Skeletal muscle tissue (tissue), 4 donors: Measurements from ENCODE around the gene ARHGAP10. TPM values are rescaled to one million over a fixed set of nuclear protein-coding genes. Genes with fewer than 3 reads are reported as not detected.

Experiments used
- H3K27ac ChIP-seq: one replicate; pipeline ENCODE4 v1.7.0; 2013; ENCODE audit warnings: mild to moderate bottlenecking, low read depth, low read length, inconsistent platforms
- H3K27me3 ChIP-seq, 3 donors: one replicate each; pipeline ENCODE4 v1.7.0; 2013; ENCODE audit warnings: low read length in 3 of 3; ENCODE audit not compliant: control insufficient read depth in 3 of 3, insufficient read depth in 3 of 3
- H3K36me3 ChIP-seq, 3 donors: one replicate each; pipeline ENCODE4 v1.7.0; 2013; ENCODE audit warnings: low read length in 3 of 3; ENCODE audit not compliant: control insufficient read depth in 3 of 3, insufficient read depth in 3 of 3
- H3K4me1 ChIP-seq, 3 donors: one replicate each; pipeline ENCODE4 v1.7.0; 2013; ENCODE audit warnings: low read length in 3 of 3, mild to moderate bottlenecking in 3 of 3; ENCODE audit not compliant: control insufficient read depth in 3 of 3, insufficient read depth in 3 of 3
- H3K4me3 ChIP-seq, 3 donors: one replicate each; pipeline ENCODE4 v1.7.0; 2013; ENCODE audit warnings: low read length in 3 of 3
- H3K9ac ChIP-seq, 3 donors: one replicate each; pipeline ENCODE4 v1.7.0; 2013; ENCODE audit warnings: low read length in 3 of 3, mild to moderate bottlenecking in 3 of 3, moderate library complexity in 2 of 3, low read depth in 1 of 3
- H3K9me3 ChIP-seq, 3 donors: one replicate each; pipeline ENCODE4 v1.7.0; 2013; ENCODE audit warnings: low read length in 3 of 3; ENCODE audit not compliant: control insufficient read depth in 3 of 3
- total RNA-seq: library from RNA; depleted of rRNA; stranded (reverse); fragments of >200 nt; gene quantifications from one replicate; pipeline ENCODE4 v1.2.3, GENCODE V29; 2014
- donor health status: Osteomylitis.

ARHGAP10 gene
- total RNA-seq, 1 donor from 2014 or later, result 88.7 TPM

DNA sequence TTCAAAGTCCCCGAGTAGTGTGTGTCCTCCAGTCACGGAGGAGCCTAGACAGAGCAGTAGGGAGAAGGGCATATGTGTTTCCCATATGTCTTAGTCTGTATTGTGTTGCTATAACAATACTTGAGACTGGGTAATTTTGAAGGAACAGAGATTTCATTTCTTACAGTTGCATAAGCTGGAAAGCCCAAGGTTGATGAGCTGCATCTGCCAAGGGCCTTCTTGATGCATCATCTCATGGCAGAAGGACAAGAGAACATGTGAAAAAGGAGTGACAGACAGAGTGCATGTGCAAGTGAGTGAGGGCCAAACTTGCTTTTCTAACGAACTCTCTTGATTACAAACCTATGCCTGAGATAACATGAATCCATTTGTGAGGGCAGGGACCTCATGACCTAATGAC, 243.4 kb downstream of the ARHGAP10 start:
- Histone ChIP-seq H3K4me1 (peaks cover 7 to 20% (median 19%) of the 10 kb centered on the region in 3 donors), H3K36me3 (no peaks in the 10 kb centered on the region), H3K4me3 (no peak overlapping the region), H3K9ac (no peak overlapping the region), H3K27ac (peak overlapping the region; percentile 21), H3K27me3 (no peaks in the 10 kb centered on the region), H3K9me3 (no peaks in the 10 kb centered on the region)

- peak overlapping the region; percentile 21 for H3K27ac ChIP-seq
- H3K4me1 ChIP-seq, result peaks cover 7 to 20% (median 16%) of the 10 kb centered on the region in 3 donors
- H3K9ac ChIP-seq, result no peak overlapping the region
- no peak overlapping the region for H3K4me3 ChIP-seq
- H3K27me3 ChIP-seq, result no peaks in the 10 kb centered on the region
- H3K36me3 ChIP-seq, result no peaks in the 10 kb centered on the region
- no peaks in the 10 kb centered on the region for H3K9me3 ChIP-seq
Observed at GRCh38 chr4:147975933-147976928, 244.3 kb downstream of the ARHGAP10 start.

GRCh38 chr4:147980586-147980985, 248.7 kb downstream of the ARHGAP10 start:
- no peak overlapping the region for H3K4me3 ChIP-seq
- no peaks in the 10 kb centered on the region for H3K27me3 ChIP-seq
- no peaks in the 10 kb centered on the region for H3K9me3 ChIP-seq
- H3K4me1 ChIP-seq, result peaks cover 17 to 29% (median 25%) of the 10 kb centered on the region in 3 donors
- no peak overlapping the region for H3K9ac ChIP-seq
- no peak overlapping the region for H3K27ac ChIP-seq
- H3K36me3 ChIP-seq, result peaks cover 0 to 4% (median 0%) of the 10 kb centered on the region in 3 donors

DNA sequence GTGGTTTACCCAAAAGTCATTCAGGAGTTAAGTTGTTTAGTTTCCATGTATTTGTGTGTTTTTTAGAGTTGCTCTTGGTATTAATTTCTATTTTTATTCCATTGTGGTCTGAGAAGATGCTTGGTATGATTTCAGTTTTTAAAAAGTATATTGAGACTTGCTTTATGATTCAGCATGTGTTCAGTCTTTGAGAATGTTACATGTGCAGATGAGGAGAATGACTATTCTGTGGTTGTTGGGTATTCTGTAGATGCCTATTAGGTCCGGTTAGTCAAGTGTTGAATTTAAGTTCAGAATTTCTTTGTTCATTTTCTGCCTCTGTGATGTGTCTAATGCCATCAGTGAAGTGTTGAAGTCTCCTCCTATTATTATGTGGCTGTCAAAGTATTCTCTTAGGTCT, 249.4 kb downstream of the ARHGAP10 start:
- Histone ChIP-seq H3K4me1 (peaks cover 16 to 31% (median 20%) of the 10 kb centered on the region in 3 donors), H3K9me3 (no peaks in the 10 kb centered on the region)

DNA sequence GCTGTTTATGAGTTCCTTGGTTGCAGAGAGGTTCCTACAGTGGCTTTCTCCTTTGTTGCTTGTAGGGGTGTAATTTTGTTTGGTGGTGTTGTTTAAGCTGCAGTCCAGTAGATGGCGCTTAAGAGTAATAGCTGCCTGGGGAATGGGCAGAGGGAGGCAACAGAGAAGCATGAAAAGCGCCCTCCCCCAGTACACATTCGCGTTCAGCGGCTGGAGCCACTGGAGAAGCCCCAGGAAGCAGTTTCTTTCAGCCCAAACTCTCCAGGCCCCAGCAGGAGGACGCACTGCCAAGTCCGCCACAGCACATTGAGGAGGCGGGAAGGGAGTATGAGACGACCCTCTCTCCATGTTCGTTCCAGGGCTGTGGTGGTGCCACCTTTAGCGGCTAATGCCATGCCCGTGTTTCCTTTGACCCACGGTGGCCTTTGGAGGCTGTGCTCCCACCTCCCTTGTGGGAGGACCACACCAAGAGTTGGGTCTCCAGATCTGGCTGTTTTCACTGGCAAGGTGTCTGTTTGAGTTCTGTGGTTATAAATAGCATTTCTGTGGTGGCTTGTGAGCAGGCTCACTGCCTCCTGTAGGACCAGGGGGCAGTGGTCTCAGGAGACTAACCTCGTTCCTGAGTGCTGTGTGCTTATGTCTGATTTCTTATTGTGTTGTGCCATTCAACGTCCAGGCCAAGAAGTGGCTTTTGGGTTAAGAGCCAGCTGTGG, 252.3 kb downstream of the ARHGAP10 start:
- Histone ChIP-seq H3K4me3 (peak overlapping the region in 2 of 3 donors; percentile 24 to 30), H3K9ac (no peak overlapping the region), H3K4me1 (peaks cover 16 to 31% (median 16%) of the 10 kb centered on the region in 3 donors), H3K27me3 (no peaks in the 10 kb centered on the region), H3K9me3 (no peaks in the 10 kb centered on the region), H3K27ac (peak overlapping the region; percentile 5), H3K36me3 (peaks cover 0 to 4% (median 0%) of the 10 kb centered on the region in 3 donors)

More for the DNA sequence above, 249.4 kb downstream of the ARHGAP10 start:
- no peak overlapping the region for H3K4me3 ChIP-seq
- H3K36me3 ChIP-seq, result peaks cover 0 to 4% (median 0%) of the 10 kb centered on the region in 3 donors
- no peaks in the 10 kb centered on the region for H3K27me3 ChIP-seq
- no peak overlapping the region for H3K9ac ChIP-seq
- no peak overlapping the region for H3K27ac ChIP-seq

DNA sequence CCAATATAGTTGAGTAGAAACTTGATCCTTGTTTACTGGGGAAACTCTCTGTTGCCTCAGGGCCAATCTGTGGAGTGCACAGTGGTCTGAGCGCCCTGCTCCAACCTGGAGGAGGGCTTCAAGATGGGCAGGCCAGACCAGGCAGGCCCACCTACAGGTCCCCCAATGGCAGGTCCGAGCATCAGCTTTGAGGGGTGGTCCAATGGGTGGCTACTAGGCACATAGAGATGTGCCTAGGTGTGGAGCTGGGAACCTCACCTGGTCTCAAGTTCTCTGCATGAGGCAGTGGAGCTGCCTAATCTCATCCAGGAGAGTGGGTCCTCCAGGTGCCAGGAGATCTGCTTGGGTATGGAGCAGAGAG, 252.9 kb downstream of the ARHGAP10 start:
- H3K36me3 ChIP-seq, result peaks cover 0 to 4% (median 0%) of the 10 kb centered on the region in 3 donors
- H3K9me3 ChIP-seq, result no peaks in the 10 kb centered on the region
- H3K4me1 ChIP-seq, result peaks cover 16 to 31% (median 16%) of the 10 kb centered on the region in 3 donors
- no peaks in the 10 kb centered on the region for H3K27me3 ChIP-seq
- H3K27ac ChIP-seq, result peak overlapping the region; percentile 5
- H3K9ac ChIP-seq, result no peak overlapping the region
- H3K4me3 ChIP-seq, result peak overlapping the region in 1 of 3 donors; percentile 24

DNA sequence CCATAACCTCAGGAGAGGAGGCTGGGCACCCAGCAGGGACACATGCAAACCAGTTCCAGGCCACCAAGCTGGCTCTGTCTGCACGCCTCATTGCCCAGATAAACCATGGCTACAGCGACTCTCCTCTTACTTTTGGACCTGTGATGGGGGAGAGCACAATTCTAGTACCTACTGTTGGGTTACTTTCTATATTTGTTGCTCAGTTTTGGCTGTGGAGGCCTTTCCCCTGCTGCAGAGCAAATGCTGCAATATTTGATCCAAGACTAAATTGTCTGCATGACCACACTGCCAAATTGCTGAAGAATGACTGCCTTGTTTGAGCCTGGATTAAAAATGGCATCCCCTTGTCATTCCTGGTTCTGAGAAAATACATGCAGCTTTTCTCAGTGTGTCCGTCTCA, 253.5 kb downstream of the ARHGAP10 start:
- H3K9ac ChIP-seq, result no peak overlapping the region
- H3K4me1 ChIP-seq, result peaks cover 16 to 30% (median 16%) of the 10 kb centered on the region in 3 donors
- H3K27me3 ChIP-seq, result no peaks in the 10 kb centered on the region
- peaks cover 0 to 4% (median 0%) of the 10 kb centered on the region in 3 donors for H3K36me3 ChIP-seq
- no peak overlapping the region for H3K27ac ChIP-seq
- no peak overlapping the region for H3K4me3 ChIP-seq
- H3K9me3 ChIP-seq, result no peaks in the 10 kb centered on the region

GRCh38 chr4:147987252-147987651, 255.4 kb downstream of the ARHGAP10 start:
- no peaks in the 10 kb centered on the region for H3K9me3 ChIP-seq
- no peaks in the 10 kb centered on the region for H3K27me3 ChIP-seq
- H3K9ac ChIP-seq, result peak overlapping the region in 1 of 3 donors; percentile 39
- no peak overlapping the region for H3K27ac ChIP-seq
- peaks cover 16 to 38% (median 21%) of the 10 kb centered on the region in 3 donors for H3K4me1 ChIP-seq
- peaks cover 0 to 4% (median 0%) of the 10 kb centered on the region in 3 donors for H3K36me3 ChIP-seq
- H3K4me3 ChIP-seq, result no peak overlapping the region

GRCh38 chr4:147991543-147992283, 259.8 kb downstream of the ARHGAP10 start:
- Histone ChIP-seq H3K36me3 (no peaks in the 10 kb centered on the region), H3K9ac (no peak overlapping the region), H3K27ac (peak overlapping the region; percentile 9), H3K9me3 (no peaks in the 10 kb centered on the region), H3K4me1 (peaks cover 15 to 24% (median 16%) of the 10 kb centered on the region in 3 donors), H3K4me3 (no peak overlapping the region), H3K27me3 (no peaks in the 10 kb centered on the region)
